Memory B cell (primary cell): ENCODE measurements around the gene OLIG3.

Experiments used
- ATAC-seq: fragments of 150-1000 bp; cut with Tn5 transposase; 2 replicates; pipeline ENCODE4 v1.10.0; 2021; ENCODE audit warnings: low read depth, mild to moderate bottlenecking, moderate library complexity
- DNase-seq, 2 donors: peaks; one replicate each; pipeline ENCODE4 v3.0.0; 2022; ENCODE audit warnings: low spot score in 2 of 2
- H3K27ac Mint-ChIP-seq: one replicate; pipeline ENCODE4 v1.8.0; 2022; ENCODE audit warnings: mild to moderate bottlenecking, moderate library complexity, mixed read lengths
- H3K27me3 Mint-ChIP-seq: one replicate; pipeline ENCODE4 v1.8.0; 2022; ENCODE audit warnings: mixed read lengths
- H3K36me3 Mint-ChIP-seq: one replicate; pipeline ENCODE4 v1.8.0; 2022; ENCODE audit warnings: mild to moderate bottlenecking, mixed read lengths
- H3K4me1 Mint-ChIP-seq: one replicate; pipeline ENCODE4 v1.8.0; 2022; ENCODE audit warnings: mixed read lengths
- H3K4me3 Mint-ChIP-seq: one replicate; pipeline ENCODE4 v1.8.0; 2022; ENCODE audit warnings: mild to moderate bottlenecking, moderate library complexity, mixed read lengths
- H3K9me3 Mint-ChIP-seq: one replicate; pipeline ENCODE4 v1.8.0; 2022; ENCODE audit warnings: mixed read lengths

Gene OLIG3

GRCh38 chr6:137494281-137494987 is at the start of gene OLIG3:
Gene OLIG3, minus strand, starts transcription at chr6:137494394. Its CDS starts 224 bp downstream, at chr6:137494170.
- Mint-ChIP-seq H3K36me3 (peaks cover 2% of the 10 kb centered on the region), H3K27ac (peak within 1 kb of the TSS; percentile 87), H3K27me3 (peaks cover 36% of the 10 kb centered on the region), H3K4me1 (peaks cover 9% of the 10 kb centered on the region), H3K4me3 (peak within 1 kb of the TSS; percentile 55), H3K9me3 (peaks cover 4% of the 10 kb centered on the region)
- ATAC-seq (no peak), DNase-seq (no peak)

- no peak overlapping the region for H3K4me3 Mint-ChIP-seq
- H3K4me1 Mint-ChIP-seq, result no peaks in the 10 kb centered on the region
Measured at GRCh38 chr6:137543114-137543513, 48.9 kb upstream of the OLIG3 start.

GRCh38 chr6:137542713-137543112 is 48.5 kb upstream of the OLIG3 start:
- peaks cover 5% of the 10 kb centered on the region for H3K27me3 Mint-ChIP-seq
- H3K4me1 Mint-ChIP-seq, result no peaks in the 10 kb centered on the region
- no peak for ATAC-seq
- DNase-seq, result no peak
- no peaks in the 10 kb centered on the region for H3K36me3 Mint-ChIP-seq
- H3K27ac Mint-ChIP-seq, result no peak overlapping the region
- H3K9me3 Mint-ChIP-seq, result no peaks in the 10 kb centered on the region
- H3K4me3 Mint-ChIP-seq, result no peak overlapping the region

More at GRCh38 chr6:137543114-137543513, 48.9 kb upstream of the OLIG3 start:
- Mint-ChIP-seq H3K9me3 (no peaks in the 10 kb centered on the region), H3K36me3 (no peaks in the 10 kb centered on the region), H3K27me3 (peaks cover 5% of the 10 kb centered on the region), H3K27ac (no peak overlapping the region)
- no peak for DNase-seq
- no peak for ATAC-seq

GRCh38 chr6:137541534-137542063 is 47.4 kb upstream of the OLIG3 start:
- Mint-ChIP-seq H3K36me3 (no peaks in the 10 kb centered on the region), H3K9me3 (no peaks in the 10 kb centered on the region), H3K4me3 (no peak overlapping the region), H3K27me3 (peaks cover 5% of the 10 kb centered on the region), H3K4me1 (no peaks in the 10 kb centered on the region), H3K27ac (no peak overlapping the region)
- no peak for ATAC-seq
- no peak for DNase-seq

- H3K36me3 Mint-ChIP-seq, result no peaks in the 10 kb centered on the region
- no peak overlapping the region for H3K4me3 Mint-ChIP-seq
- H3K27ac Mint-ChIP-seq, result no peak overlapping the region
- no peaks in the 10 kb centered on the region for H3K4me1 Mint-ChIP-seq
- no peaks in the 10 kb centered on the region for H3K9me3 Mint-ChIP-seq
- no peak for DNase-seq
- peaks cover 6% of the 10 kb centered on the region for H3K27me3 Mint-ChIP-seq
- no peak for ATAC-seq
Measured at GRCh38 chr6:137536104-137536773, 42.0 kb upstream of the OLIG3 start.

GRCh38 chr6:137531376-137532092 is 37.3 kb upstream of the OLIG3 start:
- no peaks in the 10 kb centered on the region for H3K4me1 Mint-ChIP-seq
- no peak overlapping the region for H3K27ac Mint-ChIP-seq
- H3K27me3 Mint-ChIP-seq, result peaks cover 15% of the 10 kb centered on the region
- H3K36me3 Mint-ChIP-seq, result peaks cover 2% of the 10 kb centered on the region
- no peak for ATAC-seq
- H3K9me3 Mint-ChIP-seq, result peaks cover 3% of the 10 kb centered on the region
- no peak for DNase-seq
- no peak overlapping the region for H3K4me3 Mint-ChIP-seq

- DNase-seq, result no peak
- Mint-ChIP-seq H3K36me3 (peaks cover 2% of the 10 kb centered on the region), H3K27me3 (peaks cover 16% of the 10 kb centered on the region), H3K27ac (no peak overlapping the region), H3K9me3 (peaks cover 10% of the 10 kb centered on the region), H3K4me3 (no peak overlapping the region), H3K4me1 (no peaks in the 10 kb centered on the region)
- no peak for ATAC-seq
Measured at GRCh38 chr6:137530404-137530803, 36.2 kb upstream of the OLIG3 start.

- DNase-seq (no peak), ATAC-seq (no peak)
- peaks cover 14% of the 10 kb centered on the region for H3K27me3 Mint-ChIP-seq
- H3K4me1 Mint-ChIP-seq, result no peaks in the 10 kb centered on the region
- no peak overlapping the region for H3K27ac Mint-ChIP-seq
- no peak overlapping the region for H3K4me3 Mint-ChIP-seq
- H3K9me3 Mint-ChIP-seq, result peaks cover 8% of the 10 kb centered on the region
- no peaks in the 10 kb centered on the region for H3K36me3 Mint-ChIP-seq
Measured at GRCh38 chr6:137522831-137523230, 28.6 kb upstream of the OLIG3 start.

GRCh38 chr6:137522198-137522798 is 28.1 kb upstream of the OLIG3 start:
- Mint-ChIP-seq H3K27me3 (peaks cover 15% of the 10 kb centered on the region), H3K4me3 (no peak overlapping the region), H3K27ac (no peak overlapping the region), H3K36me3 (no peaks in the 10 kb centered on the region), H3K9me3 (peaks cover 8% of the 10 kb centered on the region), H3K4me1 (no peaks in the 10 kb centered on the region)
- DNase-seq (no peak), ATAC-seq (no peak)

- no peak overlapping the region for H3K4me3 Mint-ChIP-seq
- H3K27ac Mint-ChIP-seq, result no peak overlapping the region
- H3K4me1 Mint-ChIP-seq, result no peaks in the 10 kb centered on the region
- peaks cover 24% of the 10 kb centered on the region for H3K27me3 Mint-ChIP-seq
- H3K36me3 Mint-ChIP-seq, result no peaks in the 10 kb centered on the region
- no peak for DNase-seq
- no peak for ATAC-seq
- H3K9me3 Mint-ChIP-seq, result no peaks in the 10 kb centered on the region
Measured at GRCh38 chr6:137520520-137520919, 26.3 kb upstream of the OLIG3 start.

GRCh38 chr6:137519629-137520176 is 25.5 kb upstream of the OLIG3 start:
- no peak overlapping the region for H3K4me3 Mint-ChIP-seq
- H3K4me1 Mint-ChIP-seq, result no peaks in the 10 kb centered on the region
- ATAC-seq (no peak), DNase-seq (no peak)
- H3K27me3 Mint-ChIP-seq, result peaks cover 29% of the 10 kb centered on the region
- H3K27ac Mint-ChIP-seq, result no peak overlapping the region
- H3K36me3 Mint-ChIP-seq, result no peaks in the 10 kb centered on the region
- no peaks in the 10 kb centered on the region for H3K9me3 Mint-ChIP-seq

GRCh38 chr6:137518386-137518983 is 24.3 kb upstream of the OLIG3 start:
- H3K36me3 Mint-ChIP-seq, result no peaks in the 10 kb centered on the region
- no peak overlapping the region for H3K27ac Mint-ChIP-seq
- no peak overlapping the region for H3K4me3 Mint-ChIP-seq
- peaks cover 31% of the 10 kb centered on the region for H3K27me3 Mint-ChIP-seq
- no peaks in the 10 kb centered on the region for H3K9me3 Mint-ChIP-seq
- H3K4me1 Mint-ChIP-seq, result no peaks in the 10 kb centered on the region
- DNase-seq (no peak), ATAC-seq (peak; percentile 12)

GRCh38 chr6:137514418-137514817 is 20.2 kb upstream of the OLIG3 start:
- Mint-ChIP-seq H3K4me3 (no peak overlapping the region), H3K27me3 (peaks cover 25% of the 10 kb centered on the region), H3K36me3 (no peaks in the 10 kb centered on the region), H3K9me3 (peaks cover 2% of the 10 kb centered on the region), H3K4me1 (no peaks in the 10 kb centered on the region), H3K27ac (no peak overlapping the region)
- no peak for ATAC-seq
- DNase-seq, result no peak
